Omental fat pad (tissue), 4 donors: Measurements from ENCODE around the gene ANTXR2. TPM values are rescaled to one million over a fixed set of nuclear protein-coding genes. Genes with fewer than 3 reads are reported as not detected.
A peak's percentile ranks its signal among the peaks of the same experiment; 100 is the strongest.

ENCODE experiments used
- ATAC-seq: fragments of 150-250 bp; one replicate; pipeline ENCODE4 v1.9.1; 2016; ENCODE audit warnings: mild to moderate bottlenecking, moderate library complexity; ENCODE audit not compliant: low FRiP score
- DNase-seq: peaks from one replicate; pipeline ENCODE4 v3.0.0-alpha.2; 2019; ENCODE audit warnings: low spot score
- total RNA-seq, 4 donors: library from RNA; depleted of rRNA; stranded (reverse); fragments of >200 nt; gene quantifications; one replicate each; pipeline ENCODE4 v1.1.0, GENCODE V29; 2016
- TF ChIP-seq, protein P1 (sequence below), 3 donors: fragments of 450-650 bp; IDR thresholded peaks; one replicate each; pipeline ENCODE4 v1.5.1; 2016 to 2017; ENCODE audit warnings: antibody characterized with exemption in 3 of 3, mild to moderate bottlenecking in 3 of 3, moderate library complexity in 2 of 3

The ANTXR2 gene
- total RNA-seq, 4 donors from 2014 or later: 86.7 to 208 (median 139) TPM

DNA sequence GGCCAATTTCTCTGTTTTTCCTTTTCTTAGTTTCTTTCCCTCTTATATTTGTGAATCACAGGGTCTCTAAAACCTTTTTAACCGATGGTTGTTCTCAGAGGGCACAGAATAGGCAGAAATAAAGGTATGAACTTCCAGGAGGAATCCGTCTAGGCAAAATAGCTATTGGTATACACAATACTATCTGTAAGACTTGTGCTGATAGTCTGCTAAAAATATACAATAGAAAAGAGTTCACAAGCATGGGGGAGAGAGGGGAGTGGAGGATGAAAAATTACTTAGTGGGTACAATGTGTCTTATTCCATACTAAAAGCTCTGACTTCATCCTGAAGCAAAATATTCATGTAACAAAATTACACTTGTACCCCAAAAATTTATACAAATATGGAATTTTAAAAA lies 30.2 kb downstream of the ANTXR2 start:
- no peak for DNase-seq
- TF ChIP-seq, protein P1, sequence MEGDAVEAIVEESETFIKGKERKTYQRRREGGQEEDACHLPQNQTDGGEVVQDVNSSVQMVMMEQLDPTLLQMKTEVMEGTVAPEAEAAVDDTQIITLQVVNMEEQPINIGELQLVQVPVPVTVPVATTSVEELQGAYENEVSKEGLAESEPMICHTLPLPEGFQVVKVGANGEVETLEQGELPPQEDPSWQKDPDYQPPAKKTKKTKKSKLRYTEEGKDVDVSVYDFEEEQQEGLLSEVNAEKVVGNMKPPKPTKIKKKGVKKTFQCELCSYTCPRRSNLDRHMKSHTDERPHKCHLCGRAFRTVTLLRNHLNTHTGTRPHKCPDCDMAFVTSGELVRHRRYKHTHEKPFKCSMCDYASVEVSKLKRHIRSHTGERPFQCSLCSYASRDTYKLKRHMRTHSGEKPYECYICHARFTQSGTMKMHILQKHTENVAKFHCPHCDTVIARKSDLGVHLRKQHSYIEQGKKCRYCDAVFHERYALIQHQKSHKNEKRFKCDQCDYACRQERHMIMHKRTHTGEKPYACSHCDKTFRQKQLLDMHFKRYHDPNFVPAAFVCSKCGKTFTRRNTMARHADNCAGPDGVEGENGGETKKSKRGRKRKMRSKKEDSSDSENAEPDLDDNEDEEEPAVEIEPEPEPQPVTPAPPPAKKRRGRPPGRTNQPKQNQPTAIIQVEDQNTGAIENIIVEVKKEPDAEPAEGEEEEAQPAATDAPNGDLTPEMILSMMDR (IDR thresholded peaks at IDR 0.05): no peak
- no peak for ATAC-seq

DNA sequence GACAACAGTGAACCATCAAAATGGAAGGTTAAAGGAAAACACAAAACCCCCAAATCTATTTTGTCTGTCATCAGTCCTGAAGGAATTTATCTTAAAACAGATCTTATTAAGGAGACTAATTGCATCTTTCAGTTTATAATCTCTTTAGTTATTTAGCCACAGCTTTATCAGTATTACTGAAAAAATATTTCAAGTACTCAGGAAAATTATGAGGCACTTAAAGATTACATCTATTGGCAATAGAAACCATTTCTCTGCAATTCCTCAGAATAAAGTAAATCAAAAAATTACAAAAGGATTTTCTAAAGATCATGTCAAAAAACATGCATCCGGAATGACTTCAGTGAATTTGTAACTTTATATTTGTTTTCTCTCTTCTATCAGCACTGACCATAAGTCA lies 35.2 kb downstream of the ANTXR2 start:
- ATAC-seq: no peak
- TF ChIP-seq, protein P1 (IDR thresholded peaks at IDR 0.05): no peak
- no peak for DNase-seq

DNA sequence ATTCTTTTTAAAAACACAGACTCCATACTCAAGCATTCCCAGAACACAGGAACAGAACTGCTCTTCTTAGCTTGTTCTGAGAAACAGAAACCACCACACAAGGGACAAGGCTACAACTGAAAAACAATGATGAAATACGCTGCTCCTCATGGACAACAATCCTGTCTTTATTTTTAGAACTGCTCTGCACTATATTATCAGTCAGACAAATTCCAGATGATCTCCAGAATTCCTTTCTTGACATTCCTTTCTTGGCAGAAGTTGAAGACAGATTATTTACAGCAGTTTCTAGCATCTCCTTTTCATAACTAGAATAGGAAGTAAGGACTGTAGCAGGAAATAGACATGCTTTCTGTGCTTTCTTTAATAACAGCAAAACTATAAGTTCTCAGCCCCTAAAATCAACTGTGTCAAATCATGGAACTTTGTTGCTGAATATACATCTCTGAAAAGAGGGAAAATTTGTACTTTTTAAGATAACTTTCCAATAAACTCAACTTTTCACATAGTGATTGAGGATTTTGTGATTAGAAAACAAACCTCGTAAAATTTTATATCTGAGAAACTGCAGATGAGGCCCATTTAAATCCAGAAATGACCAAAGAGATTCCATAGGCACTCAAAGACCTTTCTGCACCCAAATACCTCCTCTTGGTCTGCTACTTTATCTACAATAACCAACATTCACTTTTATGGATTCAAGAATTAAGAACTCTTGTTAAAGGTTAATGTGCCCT lies 35.9 kb downstream of the ANTXR2 start:
- TF ChIP-seq, protein P1 (IDR thresholded peaks at IDR 0.05): no peak
- DNase-seq (no peak), ATAC-seq (peak; percentile 87)

DNA sequence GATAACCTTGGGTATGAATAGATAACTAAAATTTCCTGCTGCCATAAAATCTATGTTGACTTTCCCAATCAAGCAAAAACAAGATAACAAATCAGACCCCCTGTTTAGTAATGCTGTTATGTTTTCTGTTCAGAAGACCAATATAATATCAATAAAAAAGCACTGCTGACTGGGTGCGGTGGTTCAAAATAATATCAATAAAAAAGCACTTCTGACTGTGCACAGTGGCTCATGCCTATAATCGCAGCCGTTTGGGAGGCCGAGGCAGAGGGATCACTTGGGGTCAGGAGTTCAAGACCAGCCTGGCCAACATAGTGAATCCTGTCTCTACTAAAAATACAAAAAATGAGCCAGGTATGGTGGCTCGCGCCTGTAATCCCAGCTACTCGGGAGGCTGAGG lies 36.7 kb downstream of the ANTXR2 start:
- ATAC-seq: no peak
- no peak for DNase-seq
- TF ChIP-seq, protein P1 (IDR thresholded peaks at IDR 0.05): no peak

DNA sequence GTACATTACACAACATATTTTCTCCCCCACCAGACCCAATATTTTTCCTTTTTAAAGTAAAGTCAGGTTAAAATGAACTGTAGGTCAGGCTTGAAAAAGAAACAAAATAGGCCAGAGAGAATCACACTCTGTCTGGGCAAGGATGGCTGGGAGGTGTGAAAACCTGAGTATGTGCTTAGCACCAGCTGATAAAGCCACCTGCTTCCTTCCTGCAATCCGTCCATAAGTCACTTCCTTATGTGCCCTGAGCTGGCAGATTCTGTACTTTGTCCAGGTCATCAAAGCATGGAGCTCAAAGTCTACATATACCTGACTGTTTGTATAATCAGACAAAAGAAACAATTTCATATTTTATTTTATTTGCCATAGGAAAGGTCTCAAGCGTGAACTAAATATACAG lies 37.7 kb downstream of the ANTXR2 start:
- no peak for DNase-seq
- no peak for ATAC-seq
- TF ChIP-seq, protein P1 (IDR thresholded peaks at IDR 0.05): no peak

DNA sequence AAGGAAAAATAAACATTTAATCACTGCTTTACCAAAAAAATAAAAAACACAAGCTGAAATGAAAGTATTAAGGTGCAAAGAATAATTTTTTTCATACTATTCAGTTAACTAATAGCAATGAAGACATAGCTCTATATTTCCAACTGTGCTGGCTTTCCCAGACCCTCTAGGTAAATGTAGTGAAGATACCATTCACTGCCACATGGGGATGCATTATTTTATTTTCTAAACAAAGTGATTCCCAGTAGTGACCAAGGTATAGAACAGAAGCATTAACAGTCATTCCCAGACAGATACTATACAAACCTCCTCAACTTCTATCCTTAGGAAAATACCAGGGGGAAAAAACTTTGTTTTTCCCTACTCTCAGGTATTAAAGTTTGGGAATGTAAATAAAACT lies 39.4 kb downstream of the ANTXR2 start:
- ATAC-seq: no peak
- DNase-seq: no peak
- TF ChIP-seq, protein P1 (IDR thresholded peaks at IDR 0.05): no peak

DNA sequence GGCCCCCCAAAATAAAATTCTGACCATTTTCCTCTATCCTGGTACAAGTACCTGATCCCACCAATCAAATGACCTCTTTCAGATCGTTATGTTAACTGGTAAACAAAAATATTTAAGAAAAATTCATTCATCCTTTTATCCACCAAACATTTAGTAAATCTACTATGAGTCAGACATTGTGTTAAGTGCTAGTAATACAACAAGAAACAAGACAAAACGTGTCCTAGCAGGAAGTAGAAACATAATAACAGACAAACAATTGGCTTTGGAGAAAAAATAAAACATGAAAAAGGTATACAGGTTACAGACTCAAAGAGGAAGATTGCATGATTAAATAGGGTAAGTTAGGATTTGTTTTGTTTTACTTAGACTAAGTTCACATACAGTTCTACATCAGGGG lies 43.7 kb downstream of the ANTXR2 start:
- ATAC-seq (no peak), DNase-seq (no peak)
- TF ChIP-seq, protein P1 (IDR thresholded peaks at IDR 0.05): no peak
